Vagina (tissue), 2 donors: ENCODE measurements around the gene IGDCC3. TPM values are rescaled to one million over a fixed set of nuclear protein-coding genes. Genes with fewer than 3 reads are reported as not detected.

ENCODE experiments used
- DNase-seq, 2 donors: peaks; one replicate each; pipeline ENCODE4 v3.0.0-alpha.2; 2017; ENCODE audit errors: extremely low spot score in 2 of 2
- H3K27ac ChIP-seq: fragments of 200-600 bp; sonication (generic); one replicate; pipeline ENCODE4 v1.5.1; 2019
- H3K27me3 ChIP-seq: fragments of 200-600 bp; sonication (generic); one replicate; pipeline ENCODE4 v1.5.1; 2019
- H3K36me3 ChIP-seq, 2 donors: fragments of 200-600 bp; sonication (generic); one replicate each; pipeline ENCODE4 v1.5.1; 2017 to 2019
- H3K4me1 ChIP-seq: fragments of 200-600 bp; sonication (generic); one replicate; pipeline ENCODE4 v1.5.1; 2019
- H3K4me3 ChIP-seq, 2 donors: fragments of 200-600 bp; sonication (generic); 1 replicate in 1 of 2; 2 replicates in 1 of 2; pipeline ENCODE4 v1.5.1; 2016 to 2019
- H3K9me3 ChIP-seq: fragments of 200-600 bp; sonication (generic); one replicate; pipeline ENCODE4 v1.5.1; 2019
- CTCF ChIP-seq, 3 experiments: fragments of 450-650 bp in 2 of 3; fragments of 200-600 bp in 1 of 3; sonication (generic) in 1 of 3; IDR thresholded peaks; one replicate each; pipeline ENCODE4 v1.5.1; 2017 to 2019; ENCODE audit warnings: antibody characterized with exemption in 3 of 3, mild to moderate bottlenecking in 2 of 3, moderate library complexity in 2 of 3
- POLR2A ChIP-seq, 2 donors: fragments of 450-650 bp; IDR thresholded peaks; one replicate each; pipeline ENCODE4 v1.6.1; 2017; ENCODE audit warnings: antibody characterized with exemption in 2 of 2, mild to moderate bottlenecking in 2 of 2, moderate library complexity in 2 of 2
- POLR2AphosphoS5 ChIP-seq, 2 donors: sonication (generic); formaldehyde crosslinking; IDR thresholded peaks; one replicate each; pipeline ENCODE4 v1.9.0; 2017; ENCODE audit warnings: antibody characterized with exemption in 2 of 2, mild to moderate bottlenecking in 2 of 2, low read depth in 1 of 2; ENCODE audit not compliant: insufficient read depth in 1 of 2
- intact Hi-C: fragments of 100-400 bp; cut with DNase I; formaldehyde crosslinking; loops from one replicate; pipeline ENCODE4 v1.15.1; 2023
- total RNA-seq: library from RNA; depleted of rRNA; stranded (reverse); fragments of >200 nt; gene quantifications from one replicate; pipeline ENCODE4 v1.2.3, GENCODE V29; 2016

IGDCC3 gene
- total RNA-seq, 1 donor from 2014 or later: 0.49 TPM

DNA sequence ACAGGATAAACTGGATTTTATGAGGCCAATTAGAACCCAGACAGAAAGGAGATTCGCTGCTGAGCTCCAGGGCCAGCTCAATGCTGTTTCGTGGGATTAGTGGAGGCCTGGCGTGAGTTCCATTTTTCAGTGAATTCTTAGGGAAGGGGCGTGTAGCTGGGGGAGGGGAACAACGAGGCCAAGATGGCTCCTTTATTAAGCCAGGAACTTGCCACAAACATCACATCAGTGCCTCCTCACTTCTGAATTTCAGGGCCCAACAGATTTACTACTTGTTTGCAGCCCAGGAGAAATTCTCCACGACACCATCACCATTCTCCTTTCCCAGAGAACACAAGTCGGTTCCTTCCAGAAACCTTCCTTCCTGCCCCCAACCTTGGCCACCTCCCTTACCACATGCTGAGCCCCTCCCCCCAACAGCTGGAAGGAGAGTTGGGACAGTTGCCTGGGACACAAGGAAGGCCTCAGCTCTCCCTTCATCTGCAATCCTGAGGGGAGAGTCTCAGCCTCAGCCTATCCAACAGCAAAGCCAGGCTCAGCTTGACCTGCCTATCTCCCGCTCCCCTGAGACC is 39.1 kb upstream of the IGDCC3 start:
- TF ChIP-seq POLR2AphosphoS5 (IDR thresholded peaks at IDR 0.05; ENCODE audit: insufficient read depth in 1 of 2, low read depth in 1 of 2): no peak
- TF ChIP-seq CTCF (IDR thresholded peaks at IDR 0.05): no peak
- TF ChIP-seq POLR2A (IDR thresholded peaks at IDR 0.05): no peak
- peaks cover 32% of the 10 kb centered on the region for H3K4me1 ChIP-seq
- peak overlapping the region; percentile 73 for H3K27ac ChIP-seq
- H3K36me3 ChIP-seq: no peaks in the 10 kb centered on the region
- H3K27me3 ChIP-seq: no peaks in the 10 kb centered on the region
- peak in 1 of 2 donors; percentile 92 for DNase-seq
- intact Hi-C loops: no loop called here
- no peak overlapping the region for H3K4me3 ChIP-seq
- H3K9me3 ChIP-seq: no peaks in the 10 kb centered on the region

DNA sequence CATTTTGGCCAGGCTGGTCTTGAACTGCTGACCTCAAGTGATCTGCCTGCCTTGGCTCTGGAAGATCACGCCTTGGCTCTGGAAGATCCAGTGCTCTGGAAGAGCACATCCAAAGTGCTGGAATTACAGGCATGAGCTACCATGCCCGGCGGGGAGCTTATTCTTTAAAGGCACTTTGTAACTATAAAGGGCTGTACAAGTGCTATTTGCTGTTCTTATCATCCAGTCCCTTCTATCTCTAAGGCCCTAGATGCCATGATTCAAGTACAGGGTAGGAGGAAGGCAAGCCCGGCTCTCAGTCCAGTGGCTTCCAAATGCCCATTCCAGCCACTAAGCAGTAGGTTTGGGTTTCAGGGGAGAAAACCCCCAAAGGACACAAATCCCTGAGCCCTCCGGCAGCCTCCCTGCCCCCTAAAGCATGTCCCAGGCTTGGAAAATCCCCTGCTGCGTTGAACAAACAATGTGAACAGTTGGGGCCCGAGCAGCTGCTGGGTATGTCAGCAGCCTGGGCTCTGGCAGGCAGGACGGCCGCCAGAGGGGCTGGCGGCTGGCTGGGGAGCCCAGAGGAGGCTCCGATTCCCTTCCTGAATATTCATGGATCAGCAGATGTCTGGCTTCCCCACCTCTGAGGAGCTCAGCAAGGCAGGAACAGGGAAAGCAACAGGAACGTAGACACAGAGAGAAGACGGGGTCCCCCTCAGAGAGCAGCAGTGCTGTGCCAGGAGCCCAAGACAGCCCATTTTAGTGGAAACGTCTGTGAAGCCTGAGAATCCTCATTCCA is 37.2 kb upstream of the IGDCC3 start:
- intact Hi-C loops: no loop called here
- no peaks in the 10 kb centered on the region for H3K27me3 ChIP-seq
- H3K4me3 ChIP-seq: no peak overlapping the region
- no peak for DNase-seq
- H3K9me3 ChIP-seq: no peaks in the 10 kb centered on the region
- peaks cover 13% of the 10 kb centered on the region for H3K4me1 ChIP-seq
- no peaks in the 10 kb centered on the region for H3K36me3 ChIP-seq
- TF ChIP-seq CTCF (IDR thresholded peaks at IDR 0.05): no peak
- TF ChIP-seq POLR2A (IDR thresholded peaks at IDR 0.05): no peak
- TF ChIP-seq POLR2AphosphoS5 (IDR thresholded peaks at IDR 0.05; ENCODE audit: insufficient read depth in 1 of 2, low read depth in 1 of 2): peak in 1 of 2 donors; percentile 34
- H3K27ac ChIP-seq: peak overlapping the region; percentile 76

DNA sequence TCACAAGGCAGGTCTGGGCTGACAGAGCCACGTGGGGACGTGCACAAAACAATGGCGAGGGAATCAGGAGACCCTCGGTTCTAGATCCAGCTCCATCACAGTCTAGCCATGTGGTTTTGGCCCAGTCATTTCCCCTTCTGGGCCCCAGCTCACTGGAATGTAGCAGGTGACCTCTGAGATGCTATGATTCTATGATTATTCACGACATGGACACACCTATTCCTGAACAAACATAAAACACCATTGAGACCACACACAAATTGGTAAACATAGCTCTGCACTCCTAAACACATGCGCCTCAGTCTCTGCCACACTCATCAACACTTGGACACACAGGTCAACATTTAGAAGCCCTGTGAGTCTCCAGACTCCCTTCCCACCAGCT is 36.0 kb upstream of the IGDCC3 start:
- Histone ChIP-seq H3K9me3 (no peaks in the 10 kb centered on the region), H3K27ac (no peak overlapping the region), H3K4me1 (peaks cover 12% of the 10 kb centered on the region), H3K4me3 (no peak overlapping the region), H3K36me3 (no peaks in the 10 kb centered on the region), H3K27me3 (no peaks in the 10 kb centered on the region)
- TF ChIP-seq POLR2A (IDR thresholded peaks at IDR 0.05): no peak
- TF ChIP-seq CTCF (IDR thresholded peaks at IDR 0.05): no peak
- TF ChIP-seq POLR2AphosphoS5 (IDR thresholded peaks at IDR 0.05; ENCODE audit: insufficient read depth in 1 of 2, low read depth in 1 of 2): no peak
- intact Hi-C loops: no loop called here
- DNase-seq: no peak

DNA sequence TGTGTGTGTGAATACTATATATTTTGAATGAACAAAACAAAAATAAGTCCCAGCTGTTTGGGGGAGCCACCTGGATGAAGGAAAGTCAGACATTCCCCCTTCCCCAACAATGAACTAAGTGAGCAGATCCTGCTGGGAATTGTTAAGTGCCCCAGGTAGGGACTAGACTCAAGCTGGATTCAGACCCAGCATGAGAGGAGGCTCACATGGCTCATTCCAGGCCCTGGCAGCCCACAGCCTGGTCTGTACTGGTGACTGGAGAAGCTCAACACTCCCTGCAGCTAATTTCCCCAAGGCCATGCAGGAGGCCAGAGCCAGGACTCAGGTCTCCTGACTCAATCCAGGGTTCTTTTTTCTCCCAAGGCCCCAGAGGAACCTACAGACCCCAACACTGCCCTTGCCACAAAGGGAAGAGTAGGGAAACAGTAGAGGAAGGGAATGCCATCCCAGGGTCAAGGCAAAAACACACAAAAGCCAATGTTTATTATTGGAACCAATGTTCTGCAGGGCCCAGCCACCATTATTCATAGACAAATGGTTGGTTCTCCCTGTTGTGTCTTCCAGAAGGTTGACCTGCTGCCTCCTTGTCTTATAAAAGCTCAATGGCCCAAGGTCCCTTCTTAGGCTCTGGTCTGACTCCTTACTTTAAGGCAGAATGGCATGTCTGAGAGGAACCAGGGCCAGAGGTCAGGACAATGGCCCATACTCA is 35.4 kb upstream of the IGDCC3 start:
- no peak for DNase-seq
- Histone ChIP-seq H3K4me3 (no peak overlapping the region), H3K4me1 (peaks cover 12% of the 10 kb centered on the region), H3K36me3 (no peaks in the 10 kb centered on the region), H3K27me3 (no peaks in the 10 kb centered on the region), H3K9me3 (no peaks in the 10 kb centered on the region), H3K27ac (peak overlapping the region; percentile 3)
- no peak for TF ChIP-seq CTCF (IDR thresholded peaks at IDR 0.05)
- TF ChIP-seq POLR2AphosphoS5 (IDR thresholded peaks at IDR 0.05; ENCODE audit: insufficient read depth in 1 of 2, low read depth in 1 of 2): no peak
- no peak for TF ChIP-seq POLR2A (IDR thresholded peaks at IDR 0.05)
- intact Hi-C loops: no loop called here
